Measurements from ENCODE around the gene LENG9. TPM values are rescaled to one million over a fixed set of nuclear protein-coding genes. Genes with fewer than 3 reads are reported as not detected.

LENG9 gene
- total RNA-seq, 1 experiment from 2014 or later, result 5.1 TPM

DNA sequence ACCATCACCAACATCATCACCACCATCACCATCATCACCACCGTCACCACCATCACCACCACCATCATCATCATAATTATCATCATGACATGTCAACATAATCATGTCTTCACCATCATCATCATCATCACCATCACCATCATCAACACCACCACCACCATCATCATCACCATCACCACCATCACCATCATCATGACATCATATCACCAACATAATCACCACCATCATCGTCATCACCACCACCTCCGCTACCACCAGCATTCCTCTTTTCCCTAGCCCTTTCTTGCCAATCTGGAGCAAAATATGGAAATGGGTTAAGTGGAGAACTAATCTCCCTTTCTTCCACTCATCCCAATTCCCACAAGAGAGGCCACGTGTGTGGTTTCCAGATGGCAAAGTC lies 49.4 kb downstream of the LENG9 start:
- ChIA-PET POLR2A (no interaction called here), CTCF (no interaction called here)
- no peak overlapping the region for H3K4me3 ChIP-seq (ENCODE audit: low read depth in 2 of 2, low read length in 2 of 2)
- no peak for ATAC-seq
- peaks cover 8% of the 10 kb centered on the region for H3K27me3 ChIP-seq (ENCODE audit: control insufficient read depth, insufficient read depth, low read length)
- TF ChIP-seq, protein P1, sequence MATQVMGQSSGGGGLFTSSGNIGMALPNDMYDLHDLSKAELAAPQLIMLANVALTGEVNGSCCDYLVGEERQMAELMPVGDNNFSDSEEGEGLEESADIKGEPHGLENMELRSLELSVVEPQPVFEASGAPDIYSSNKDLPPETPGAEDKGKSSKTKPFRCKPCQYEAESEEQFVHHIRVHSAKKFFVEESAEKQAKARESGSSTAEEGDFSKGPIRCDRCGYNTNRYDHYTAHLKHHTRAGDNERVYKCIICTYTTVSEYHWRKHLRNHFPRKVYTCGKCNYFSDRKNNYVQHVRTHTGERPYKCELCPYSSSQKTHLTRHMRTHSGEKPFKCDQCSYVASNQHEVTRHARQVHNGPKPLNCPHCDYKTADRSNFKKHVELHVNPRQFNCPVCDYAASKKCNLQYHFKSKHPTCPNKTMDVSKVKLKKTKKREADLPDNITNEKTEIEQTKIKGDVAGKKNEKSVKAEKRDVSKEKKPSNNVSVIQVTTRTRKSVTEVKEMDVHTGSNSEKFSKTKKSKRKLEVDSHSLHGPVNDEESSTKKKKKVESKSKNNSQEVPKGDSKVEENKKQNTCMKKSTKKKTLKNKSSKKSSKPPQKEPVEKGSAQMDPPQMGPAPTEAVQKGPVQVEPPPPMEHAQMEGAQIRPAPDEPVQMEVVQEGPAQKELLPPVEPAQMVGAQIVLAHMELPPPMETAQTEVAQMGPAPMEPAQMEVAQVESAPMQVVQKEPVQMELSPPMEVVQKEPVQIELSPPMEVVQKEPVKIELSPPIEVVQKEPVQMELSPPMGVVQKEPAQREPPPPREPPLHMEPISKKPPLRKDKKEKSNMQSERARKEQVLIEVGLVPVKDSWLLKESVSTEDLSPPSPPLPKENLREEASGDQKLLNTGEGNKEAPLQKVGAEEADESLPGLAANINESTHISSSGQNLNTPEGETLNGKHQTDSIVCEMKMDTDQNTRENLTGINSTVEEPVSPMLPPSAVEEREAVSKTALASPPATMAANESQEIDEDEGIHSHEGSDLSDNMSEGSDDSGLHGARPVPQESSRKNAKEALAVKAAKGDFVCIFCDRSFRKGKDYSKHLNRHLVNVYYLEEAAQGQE (IDR thresholded peaks at IDR 0.05; ENCODE audit: insufficient read depth in 1 of 2, low read depth in 2 of 2, low read length in 1 of 2), result no peak
- TF ChIP-seq TCF7L2 (IDR thresholded peaks at IDR 0.05; ENCODE audit: low read depth, low read length) (no peak), POLR2AphosphoS5 (IDR thresholded peaks at IDR 0.05; ENCODE audit: low read depth, low read length) (no peak), CTCF (IDR thresholded peaks at IDR 0.05) (no peak), SIN3A (IDR thresholded peaks at IDR 0.05; ENCODE audit: borderline replicate concordance, insufficient read depth, low read depth, low read length) (no peak)
- no TSS peak for BruUV-seq (replicated peaks)
- H3K27ac ChIP-seq (ENCODE audit: low read length), result no peak overlapping the region
- H3K4me1 ChIP-seq (ENCODE audit: control insufficient read depth, insufficient read depth, low read length), result peaks cover 4% of the 10 kb centered on the region; the same call in 1 of the 2 replicates
- intact Hi-C loops (cut with micrococcal nuclease; ENCODE audit: unreplicated experiment), result no loop called here
- no peak for DNase-seq (ENCODE audit: low read depth, low spot score)
- H3K36me3 ChIP-seq (ENCODE audit: control insufficient read depth, insufficient read depth, low read length), result no peaks in the 10 kb centered on the region
- in situ Hi-C loops (cut with HindIII; ENCODE audit: low pct_unique_long_range_greater_than_20kb, low sequenced_read_pairs), result no loop called here
- no peaks in the 10 kb centered on the region for H3K9me3 ChIP-seq (ENCODE audit: control insufficient read depth, insufficient read depth, low read depth, low read length)

DNA sequence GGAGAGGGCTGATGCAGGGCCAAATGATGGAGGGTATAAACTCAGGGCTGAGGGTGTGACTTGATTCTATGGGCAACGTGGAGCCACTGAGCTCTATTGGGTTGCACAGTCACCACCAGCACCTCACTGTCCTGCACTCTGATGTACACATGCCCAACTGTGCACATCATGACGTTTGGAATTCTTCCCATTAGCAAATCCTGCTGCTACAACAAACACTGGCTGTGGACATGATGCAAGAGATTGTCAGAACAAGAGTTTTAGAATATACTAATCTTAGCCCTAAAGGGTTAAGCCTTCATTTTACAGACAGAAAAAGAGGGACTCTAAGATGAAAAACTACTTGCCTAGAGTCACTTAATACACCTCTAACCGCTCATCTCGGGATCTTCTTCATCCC lies 50.7 kb downstream of the LENG9 start:
- TF ChIP-seq CTCF (IDR thresholded peaks at IDR 0.05), result no peak
- no peak for TF ChIP-seq SIN3A (IDR thresholded peaks at IDR 0.05; ENCODE audit: borderline replicate concordance, insufficient read depth, low read depth, low read length)
- TF ChIP-seq, protein P1 (IDR thresholded peaks at IDR 0.05; ENCODE audit: insufficient read depth in 1 of 2, low read depth in 2 of 2, low read length in 1 of 2), result no peak
- TF ChIP-seq TCF7L2 (IDR thresholded peaks at IDR 0.05; ENCODE audit: low read depth, low read length), result no peak
- no peak for TF ChIP-seq POLR2AphosphoS5 (IDR thresholded peaks at IDR 0.05; ENCODE audit: low read depth, low read length)
- intact Hi-C loops (cut with micrococcal nuclease; ENCODE audit: unreplicated experiment) (no loop called here), in situ Hi-C loops (cut with HindIII; ENCODE audit: low pct_unique_long_range_greater_than_20kb, low sequenced_read_pairs) (no loop called here)
- Histone ChIP-seq H3K27ac (ENCODE audit: low read length) (no peak overlapping the region), H3K4me3 (ENCODE audit: low read depth in 2 of 2, low read length in 2 of 2) (no peak overlapping the region), H3K4me1 (ENCODE audit: control insufficient read depth, insufficient read depth, low read length) (peaks cover 4% of the 10 kb centered on the region; the same call in 1 of the 2 replicates), H3K27me3 (ENCODE audit: control insufficient read depth, insufficient read depth, low read length) (peaks cover 8% of the 10 kb centered on the region), H3K36me3 (ENCODE audit: control insufficient read depth, insufficient read depth, low read length) (no peaks in the 10 kb centered on the region), H3K9me3 (ENCODE audit: control insufficient read depth, insufficient read depth, low read depth, low read length) (no peaks in the 10 kb centered on the region)
- CTCF ChIA-PET, result no interaction called here
- POLR2A ChIA-PET, result no interaction called here
- DNase-seq (ENCODE audit: low read depth, low spot score), result no peak
- no peak for ATAC-seq
- BruUV-seq (replicated peaks), result no TSS peak

Other genes with a start within 250 kb of the LENG9 start
- 0.18 TPM for gene LILRB3, start 240.8 kb downstream of the LENG9 start, total RNA-seq (2021; ENCODE audit: unreplicated experiment)
- gene LILRA6, start 221.0 kb downstream of the LENG9 start, total RNA-seq (2021; ENCODE audit: unreplicated experiment), result 0.08 TPM
- gene LILRB5, start 206.5 kb downstream of the LENG9 start, total RNA-seq (2021; ENCODE audit: unreplicated experiment), result 0.05 TPM
- not detected for gene LILRB2, start 182.7 kb downstream of the LENG9 start, total RNA-seq (2021; ENCODE audit: unreplicated experiment)
- not detected for gene LILRA5, start 150.6 kb downstream of the LENG9 start, total RNA-seq (2021; ENCODE audit: unreplicated experiment)
- gene LILRA4, start 124.6 kb downstream of the LENG9 start, total RNA-seq (2021; ENCODE audit: unreplicated experiment), result not detected
- 0.05 TPM for gene LAIR1, start 98.8 kb downstream of the LENG9 start, total RNA-seq (2021; ENCODE audit: unreplicated experiment)
- 0.62 TPM for gene TTYH1, start 48.3 kb downstream of the LENG9 start, total RNA-seq (2021; ENCODE audit: unreplicated experiment)
- gene LENG8, start 14.6 kb downstream of the LENG9 start, total RNA-seq (2021; ENCODE audit: unreplicated experiment), result 268 TPM
- 7.1 TPM for gene CDC42EP5, start 9.5 kb upstream of the LENG9 start, total RNA-seq (2021; ENCODE audit: unreplicated experiment)
- not detected for gene LAIR2, start 39.1 kb upstream of the LENG9 start, total RNA-seq (2021; ENCODE audit: unreplicated experiment)
- not detected for gene LILRA2, start 110.0 kb upstream of the LENG9 start, total RNA-seq (2021; ENCODE audit: unreplicated experiment)
- gene LILRA1, start 129.9 kb upstream of the LENG9 start, total RNA-seq (2021; ENCODE audit: unreplicated experiment), result not detected
- gene LILRB1, start 166.7 kb upstream of the LENG9 start, total RNA-seq (2021; ENCODE audit: unreplicated experiment), result 0.08 TPM
- not detected for gene LILRB4, start 199.2 kb upstream of the LENG9 start, total RNA-seq (2021; ENCODE audit: unreplicated experiment)

Data from Panc1 (cell line).